NCI-H2227 (cell line): ENCODE data around the gene CACNB3.

Experiments
- DNase-seq: peaks from one replicate; lab custom pipeline; 2025; ENCODE audit not compliant: unreplicated experiment; lab: John Stamatoyannopoulos, UW

CACNB3 gene

GRCh38 chr12:48788524-48788853 is 29.8 kb upstream of the CACNB3 start:
- no peak for DNase-seq

GRCh38 chr12:48788854-48789775 is 29.2 kb upstream of the CACNB3 start, which contains the start of gene ADCY6:
TSS of gene ADCY6 (minus strand) at chr12:48789089. CDS start at chr12:48783434, 5,655 bp downstream.
- peak; percentile 43 for DNase-seq

GRCh38 chr12:48789858-48790326 is 28.4 kb upstream of the CACNB3 start:
- DNase-seq, result no peak

GRCh38 chr12:48793696-48794095 is 24.6 kb upstream of the CACNB3 start:
- DNase-seq, result no peak

- no peak for DNase-seq
Measured at GRCh38 chr12:48794870-48795269, 23.4 kb upstream of the CACNB3 start.

GRCh38 chr12:48795550-48796455 is 22.5 kb upstream of the CACNB3 start:
- peak; percentile 72 for DNase-seq

GRCh38 chr12:48796976-48797375 is 21.3 kb upstream of the CACNB3 start:
- no peak for DNase-seq

- DNase-seq, result no peak
Measured at GRCh38 chr12:48800457-48800856, 17.8 kb upstream of the CACNB3 start.

- no peak for DNase-seq
Measured at GRCh38 chr12:48800971-48801370, 17.3 kb upstream of the CACNB3 start.

GRCh38 chr12:48803675-48804074 is 14.6 kb upstream of the CACNB3 start:
- DNase-seq, result no peak

- DNase-seq, result no peak
Measured at GRCh38 chr12:48807981-48808380, 10.3 kb upstream of the CACNB3 start.

GRCh38 chr12:48810903-48811431 is 7.3 kb upstream of the CACNB3 start:
- DNase-seq, result no peak

GRCh38 chr12:48811437-48812090 is 6.7 kb upstream of the CACNB3 start:
- no peak for DNase-seq

GRCh38 chr12:48812389-48812788 is 5.9 kb upstream of the CACNB3 start:
- DNase-seq, result no peak

GRCh38 chr12:48813465-48814261 is 4.6 kb upstream of the CACNB3 start:
- DNase-seq, result no peak

GRCh38 chr12:48814262-48815125 is 3.8 kb upstream of the CACNB3 start:
- DNase-seq, result peak; percentile 77

- DNase-seq, result peak; percentile 81
Measured at GRCh38 chr12:48815126-48816110, 2.9 kb upstream of the CACNB3 start.
